ENCODE measurements around the gene FAM76A.
"Not testable (repeated sequence)": the region's sequence is repeated elsewhere in the genome, so short reads cannot be mapped to it uniquely, and the experiment has no call there.

The FAM76A gene

GRCh38 chr1:27726173-27727044 is 648 bp downstream of the FAM76A start:
- peak; percentile 39 for DNase-seq

DNA sequence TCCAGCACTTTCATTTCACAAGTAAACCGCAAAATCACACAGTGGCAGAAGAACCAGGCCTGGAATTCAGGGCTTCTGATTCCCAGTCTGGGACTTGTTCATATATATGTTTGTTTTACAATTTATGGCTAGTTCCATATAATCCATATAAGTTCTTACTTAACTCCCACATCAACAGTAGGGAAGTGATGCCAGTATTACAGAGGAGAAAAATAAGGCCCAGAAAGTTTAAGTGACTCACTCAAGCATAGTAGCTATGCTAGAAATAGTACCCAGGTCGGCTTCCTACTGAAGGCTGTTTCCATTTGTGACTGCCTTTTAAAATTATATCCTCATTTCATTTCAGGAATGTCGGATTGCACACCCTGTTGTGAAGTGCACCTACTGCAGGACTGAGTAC is 1.4 kb downstream of the FAM76A start:
- no peak for DNase-seq

GRCh38 chr1:27736252-27736651 is 10.5 kb downstream of the FAM76A start:
- no peak for DNase-seq

DNA sequence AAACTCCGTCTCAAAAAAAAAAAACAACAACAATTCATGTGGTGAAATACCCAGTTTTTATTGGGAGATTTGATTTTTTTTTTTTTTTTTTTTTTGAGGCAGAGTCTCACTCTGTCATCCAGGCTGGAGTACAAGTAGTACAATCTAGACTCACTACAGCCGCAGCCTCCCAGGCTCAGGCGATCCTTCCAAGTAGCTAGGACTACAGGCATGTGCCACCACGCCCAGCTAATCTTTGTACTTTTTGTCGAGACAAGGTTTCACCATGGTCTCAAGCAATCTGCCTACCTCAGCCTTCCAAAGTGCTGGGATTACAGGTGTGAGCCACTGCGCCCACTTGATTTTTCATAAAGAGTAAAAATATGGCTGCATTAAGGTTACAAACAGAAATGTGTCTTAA is 15.4 kb downstream of the FAM76A start:
- no peak for DNase-seq

DNA sequence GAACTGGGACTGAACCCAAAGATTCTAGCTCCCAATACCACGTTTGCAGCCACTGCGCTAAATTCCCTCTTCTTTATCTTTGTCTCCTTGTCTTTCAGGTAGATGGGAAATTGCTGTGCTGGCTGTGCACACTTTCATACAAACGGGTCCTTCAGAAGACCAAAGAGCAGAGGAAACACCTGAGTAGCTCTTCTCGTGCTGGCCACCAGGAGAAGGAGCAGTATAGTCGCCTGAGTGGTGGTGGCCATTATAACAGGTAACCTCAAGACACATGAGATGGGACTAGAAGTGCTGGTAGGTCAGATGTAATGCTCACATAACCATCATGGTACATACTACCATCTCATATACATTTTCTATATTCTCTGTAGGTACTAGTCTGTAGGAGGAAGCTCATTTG is 18.8 kb downstream of the FAM76A start:
- no peak for DNase-seq

DNA sequence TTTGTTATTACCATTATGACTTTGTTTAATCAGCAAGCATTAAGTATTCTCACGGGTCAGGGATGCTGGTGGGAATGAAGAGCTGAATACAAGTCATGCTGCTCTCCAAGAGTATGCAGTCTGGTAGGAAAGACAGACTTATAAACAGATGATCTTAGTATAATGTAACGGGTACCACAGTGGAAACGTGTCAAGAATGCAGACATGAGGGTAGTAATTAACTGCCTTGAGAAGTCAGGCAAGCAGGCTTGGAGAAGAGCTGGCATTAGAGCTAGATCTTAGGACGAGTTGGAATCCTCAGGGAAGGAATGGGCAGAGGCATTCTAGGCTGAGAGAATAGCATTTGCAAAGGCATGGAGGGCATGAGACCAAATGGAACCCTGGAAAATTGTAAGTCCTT is 19.7 kb downstream of the FAM76A start:
- no peak for DNase-seq

GRCh38 chr1:27752360-27752759 is 26.6 kb downstream of the FAM76A start:
- no peak for DNase-seq

DNA sequence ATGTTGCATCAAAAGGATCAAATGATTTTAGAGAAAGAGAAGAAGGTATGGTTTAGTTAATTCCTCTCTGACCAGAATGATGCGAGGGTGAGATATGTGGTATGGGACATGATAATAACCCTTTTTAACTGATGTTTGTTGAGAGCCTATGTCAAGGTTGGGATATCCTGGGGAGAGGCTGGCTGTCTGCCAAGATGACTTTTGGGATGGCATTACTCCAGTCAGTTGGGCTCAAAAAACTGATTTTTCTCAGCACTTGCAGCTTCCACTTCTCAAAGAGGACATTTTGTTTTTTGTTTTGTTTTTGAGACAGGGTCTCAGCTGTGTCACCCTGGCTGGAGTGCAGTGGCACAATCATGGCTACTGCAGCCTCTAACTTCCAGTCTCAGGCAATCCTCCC is 29.5 kb downstream of the FAM76A start:
- no peak for DNase-seq

DNA sequence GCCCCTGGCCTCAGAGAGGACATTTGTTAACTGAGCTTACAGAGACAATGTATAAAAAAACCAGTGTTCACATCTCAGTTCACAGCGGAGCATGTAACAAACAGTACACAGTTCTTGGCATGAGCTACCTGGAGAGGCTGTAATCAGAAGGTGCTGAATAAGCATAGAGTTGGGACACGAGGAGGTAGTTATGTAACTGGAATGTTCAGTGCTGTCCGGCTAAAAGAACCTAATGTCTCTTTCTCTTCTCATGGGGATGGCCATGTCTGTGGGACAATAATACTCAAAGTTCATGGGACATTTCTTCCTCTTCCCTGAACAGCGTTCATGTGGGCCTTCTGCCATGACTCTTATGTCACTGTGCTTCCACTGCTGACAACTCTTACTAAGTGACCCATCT is 30.1 kb downstream of the FAM76A start:
- DNase-seq = no peak

DNA sequence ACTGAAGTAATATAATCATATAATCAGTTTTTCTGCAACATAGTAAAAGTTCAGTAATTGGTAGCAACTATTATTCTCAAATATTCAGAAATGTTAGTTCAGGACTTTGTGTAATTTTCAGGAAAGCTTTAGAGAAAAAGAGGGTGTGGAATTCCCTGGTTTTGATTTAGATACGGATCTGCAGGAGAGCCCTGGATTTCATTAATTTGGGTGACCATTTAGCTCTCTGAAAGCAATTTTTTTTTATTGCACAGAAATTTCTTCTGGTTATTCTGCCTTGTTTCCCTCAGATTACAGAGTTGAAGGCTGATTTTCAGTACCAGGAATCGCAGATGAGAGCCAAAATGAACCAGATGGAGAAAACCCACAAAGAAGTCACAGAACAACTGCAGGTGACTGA is 33.5 kb downstream of the FAM76A start:
- no peak for DNase-seq

GRCh38 chr1:27760426-27760825 is 34.7 kb downstream of the FAM76A start:
- no peak for DNase-seq

- DNase-seq = no peak
Measured at GRCh38 chr1:27762033-27762432, 36.3 kb downstream of the FAM76A start.

- DNase-seq = no peak
Measured at GRCh38 chr1:27763358-27763757, 37.6 kb downstream of the FAM76A start.

GRCh38 chr1:27770293-27770830 is 44.6 kb downstream of the FAM76A start:
- DNase-seq = no peak

DNA sequence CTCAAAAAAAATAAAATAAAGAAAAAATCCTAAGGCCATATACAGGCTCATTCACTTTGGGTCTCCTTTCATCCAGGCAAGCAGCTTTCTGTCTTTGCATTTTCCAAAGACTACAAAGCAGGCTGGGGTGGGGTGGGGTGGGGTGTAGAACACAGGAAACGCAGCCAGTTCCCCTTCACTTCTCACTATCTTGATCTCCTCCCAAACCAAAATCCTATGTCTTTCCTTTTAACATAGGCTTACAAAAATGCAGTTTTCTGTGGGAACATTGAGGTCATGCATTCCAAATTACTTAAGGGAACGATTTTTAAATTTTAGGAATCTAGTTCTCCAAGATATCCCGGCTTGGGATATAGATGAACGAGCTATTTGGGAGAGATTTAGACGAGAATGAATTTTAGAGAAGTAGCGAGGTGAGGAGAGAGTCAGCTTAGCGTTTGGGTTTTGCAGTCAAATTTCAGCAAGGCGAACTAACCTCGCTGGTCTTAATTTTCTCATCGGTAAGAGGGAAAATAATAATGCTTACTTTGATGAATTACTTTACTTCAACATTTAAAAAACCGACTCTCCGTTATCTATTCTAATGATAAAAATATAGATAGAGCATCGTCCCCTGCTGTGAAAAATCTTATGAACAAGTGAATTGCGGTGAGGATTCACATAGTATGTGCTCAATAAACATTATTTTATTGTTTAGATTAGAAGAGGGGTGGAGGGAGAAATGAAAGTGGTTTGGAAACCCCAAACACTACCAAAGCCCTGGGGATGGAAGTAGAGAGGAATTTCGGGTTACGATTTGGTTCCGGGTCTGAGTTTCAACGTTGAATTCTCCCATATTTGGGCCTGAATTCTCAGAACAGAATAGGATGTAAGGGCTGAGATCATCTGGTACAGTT is 46.5 kb downstream of the FAM76A start:
- no peak for DNase-seq

GRCh38 chr1:27772932-27773825 is 47.4 kb downstream of the FAM76A start, which contains the start of gene STX12:
Gene STX12, plus strand, starts transcription at chr1:27773219. Its CDS starts 89 bp downstream, at chr1:27773308.
- peak; percentile 100 for DNase-seq

DNA sequence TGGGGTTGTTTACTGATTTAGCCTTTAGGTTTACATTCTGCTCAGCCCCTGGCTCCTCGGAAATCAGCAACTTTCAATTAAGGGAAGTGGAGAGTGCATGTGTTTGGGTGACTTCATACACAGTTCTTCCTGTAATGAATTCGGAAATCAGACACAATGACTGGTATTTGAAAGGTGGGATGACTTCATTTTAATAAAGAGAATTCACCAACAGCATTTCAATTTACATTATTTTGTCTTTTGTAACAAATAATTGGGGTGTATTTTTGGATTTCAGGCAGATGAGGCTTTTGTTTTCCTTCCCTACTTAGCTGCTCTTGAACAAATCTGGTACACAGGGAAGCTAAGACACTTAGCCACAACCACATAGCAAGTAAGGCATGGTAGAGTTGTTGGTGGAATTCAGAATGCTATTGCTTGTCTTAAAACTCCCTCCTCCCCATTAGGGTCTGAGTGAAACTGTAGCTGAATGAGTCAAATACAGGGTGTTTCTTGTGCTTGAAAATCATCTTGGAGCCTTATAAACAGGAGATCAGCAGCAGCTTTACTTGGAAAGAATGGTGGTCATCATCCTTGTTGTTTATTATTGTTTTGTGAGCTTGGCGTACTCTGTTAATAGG is 48.2 kb downstream of the FAM76A start:
- DNase-seq = no peak

DNA sequence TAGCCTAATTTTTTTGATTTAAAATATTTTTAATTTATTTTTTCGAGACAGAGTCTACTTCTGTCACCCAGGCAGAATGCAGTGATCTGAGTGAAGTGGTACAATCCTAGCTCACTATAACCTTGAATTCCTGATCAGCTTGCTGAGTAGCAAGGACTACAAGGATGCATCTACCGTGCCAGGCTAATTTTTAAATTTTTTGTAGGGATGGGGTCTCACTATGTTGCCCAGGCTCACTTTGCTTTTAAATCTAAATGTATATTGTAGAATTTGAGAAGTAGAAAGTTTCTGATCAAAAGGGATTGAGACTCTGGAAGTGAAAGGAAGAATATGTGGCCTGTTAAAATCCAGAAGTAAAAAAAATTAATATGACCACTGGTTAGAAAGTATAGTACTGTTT is 48.9 kb downstream of the FAM76A start:
- DNase-seq = no peak

DNA sequence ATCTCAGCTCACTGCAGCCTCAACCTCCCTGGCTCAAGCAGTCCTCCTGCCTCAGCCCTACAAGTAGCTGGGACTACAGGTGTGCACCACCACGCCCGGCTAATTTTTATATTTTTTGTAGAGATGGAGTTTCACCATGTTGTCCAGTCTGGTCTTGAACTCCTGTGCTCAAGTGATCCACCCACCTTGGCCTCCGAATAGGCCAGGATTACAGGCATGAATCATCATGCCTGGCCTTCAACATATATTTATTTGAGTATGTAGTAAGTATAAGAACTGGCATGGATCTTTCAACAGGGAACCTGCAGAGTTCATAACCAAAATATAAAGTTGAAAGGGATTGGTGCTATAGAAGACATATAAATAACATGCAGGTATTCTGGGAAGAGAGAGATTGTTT is 49.6 kb downstream of the FAM76A start:
- DNase-seq = not testable (repeated sequence)

GRCh38 chr1:27776276-27776675 is 50.5 kb downstream of the FAM76A start:
- DNase-seq = not testable (repeated sequence)

- DNase-seq = no peak
Measured at GRCh38 chr1:27778056-27778455, 52.3 kb downstream of the FAM76A start.

DNA sequence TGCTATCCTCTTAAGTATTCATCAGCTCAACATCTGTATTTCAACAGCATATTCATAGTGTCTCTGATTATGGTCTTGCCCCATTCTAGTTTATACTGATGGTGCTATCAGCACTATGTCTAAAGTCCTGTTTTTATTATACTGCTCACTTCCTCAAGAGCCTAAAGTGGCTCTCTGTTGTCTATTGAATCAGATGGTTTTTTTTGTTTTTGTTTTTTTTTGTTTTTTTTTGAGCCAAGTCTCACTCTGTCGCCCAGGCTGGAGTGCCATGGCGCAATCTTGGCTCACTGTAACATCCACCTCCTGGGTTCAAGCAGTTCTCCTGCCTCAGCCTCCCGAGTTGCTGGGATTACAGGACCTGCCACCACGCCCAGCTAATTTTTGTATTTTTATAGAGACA is 53.4 kb downstream of the FAM76A start:
- no peak for DNase-seq

Measured in CD4-positive, alpha-beta T cell treated with Interleukin-15 for 1 hour (primary cell).